CD14-positive monocyte (primary cell): ENCODE results near the gene SV2A. TPM values are rescaled to one million over a fixed set of nuclear protein-coding genes. Genes with fewer than 3 reads are reported as not detected.

ENCODE experiments used
- DNase-seq, 3 donors: peaks; one replicate each; pipeline ENCODE4 v3.0.0-alpha.2; 2011 to 2022
- H2AFZ ChIP-seq: 2 replicates; pipeline ENCODE4 v1.6.0; 2012; ENCODE audit warnings: mild to moderate bottlenecking, low read depth, low read length, inconsistent platforms; ENCODE audit not compliant: insufficient read depth, poor library complexity, severe bottlenecking
- H3K27ac ChIP-seq, 2 donors: 1 replicate in 1 of 2; 2 replicates in 1 of 2; pipeline ENCODE4 v1.5.1; 2012 to 2013; ENCODE audit warnings: low read length in 2 of 2, control low read depth in 1 of 2, inconsistent platforms in 1 of 2, low read depth in 1 of 2, mild to moderate bottlenecking in 1 of 2
- H3K27me3 ChIP-seq, 2 donors: one replicate each; pipeline versions ENCODE4 v1.6.0 to v1.6.1; 2011 to 2013; ENCODE audit warnings: low read length in 2 of 2; ENCODE audit not compliant: control insufficient read depth in 2 of 2, insufficient read depth in 2 of 2
- H3K36me3 ChIP-seq, 2 donors: replicated peaks in 1 of 2; 1 replicate in 1 of 2; 2 replicates in 1 of 2; pipeline versions ENCODE4 v1.5.1 to v1.6.1; 2012 to 2013; ENCODE audit warnings: low read length in 2 of 2, control low read depth in 1 of 2, inconsistent platforms in 1 of 2, mild to moderate bottlenecking in 1 of 2; ENCODE audit not compliant: insufficient read depth in 2 of 2, control insufficient read depth in 1 of 2
- H3K4me1 ChIP-seq, 2 donors: 1 replicate in 1 of 2; 2 replicates in 1 of 2; pipeline versions ENCODE4 v1.5.1 to v1.6.1; 2012 to 2013; ENCODE audit warnings: low read length in 2 of 2, control low read depth in 1 of 2, inconsistent platforms in 1 of 2, mild to moderate bottlenecking in 1 of 2, moderate library complexity in 1 of 2; ENCODE audit not compliant: insufficient read depth in 2 of 2, control insufficient read depth in 1 of 2
- H3K4me2 ChIP-seq: replicated peaks from 2 replicates; pipeline ENCODE3; 2012; ENCODE audit warnings: low read length, moderate library complexity, mild to moderate bottlenecking; ENCODE audit not compliant: poor library complexity, severe bottlenecking; ENCODE audit errors: extremely low read depth
- H3K4me3 ChIP-seq, 3 experiments: fragments of 200-600 bp in 1 of 3; sonication (generic) in 1 of 3; replicated peaks in 1 of 3; 1 replicate in 2 of 3; 2 replicates in 1 of 3; pipeline ENCODE4 v1.5.1; 2011 to 2013; ENCODE audit warnings: low read length in 3 of 3, mild to moderate bottlenecking in 3 of 3, control low read depth in 2 of 3, low read depth in 2 of 3, inconsistent platforms in 1 of 3, moderate library complexity in 1 of 3
- H3K79me2 ChIP-seq: 2 replicates; pipeline ENCODE4 v1.6.0; 2012; ENCODE audit warnings: mild to moderate bottlenecking, control low read depth, inconsistent platforms, low read length, moderate library complexity; ENCODE audit not compliant: insufficient read depth
- H3K9ac ChIP-seq: 2 replicates; pipeline ENCODE4 v1.6.0; 2017; ENCODE audit warnings: low read length, mild to moderate bottlenecking; ENCODE audit not compliant: insufficient read depth, poor library complexity, severe bottlenecking
- H3K9me3 ChIP-seq, 2 donors: replicated peaks in 1 of 2; 1 replicate in 1 of 2; 2 replicates in 1 of 2; pipeline versions ENCODE4 v1.5.1 to v1.6.1; 2012 to 2013; ENCODE audit warnings: low read length in 2 of 2, control low read depth in 1 of 2; ENCODE audit not compliant: control insufficient read depth in 1 of 2, insufficient read depth in 1 of 2
- H4K20me1 ChIP-seq: 2 replicates; pipeline ENCODE4 v1.6.0; 2012; ENCODE audit warnings: mild to moderate bottlenecking, low read length, control low read depth, moderate library complexity; ENCODE audit not compliant: insufficient read depth
- H3K27ac Mint-ChIP-seq, 7 donors: one replicate each; pipeline ENCODE4 v1.8.0; 2020; ENCODE audit warnings: mild to moderate bottlenecking in 7 of 7, mixed read lengths in 7 of 7, moderate library complexity in 6 of 7, inconsistent platforms in 2 of 7
- H3K27me3 Mint-ChIP-seq, 3 donors: one replicate each; pipeline ENCODE4 v1.8.0; 2021 to 2022; ENCODE audit warnings: low read depth in 3 of 3, mild to moderate bottlenecking in 3 of 3, mixed read lengths in 3 of 3, moderate library complexity in 3 of 3, inconsistent platforms in 1 of 3
- H3K36me3 Mint-ChIP-seq, 2 donors: one replicate each; pipeline ENCODE4 v1.8.0; 2020; ENCODE audit warnings: mixed read lengths in 2 of 2, inconsistent platforms in 1 of 2, mild to moderate bottlenecking in 1 of 2
- H3K4me1 Mint-ChIP-seq: one replicate; pipeline ENCODE4 v1.8.0; 2020; ENCODE audit warnings: mild to moderate bottlenecking, mixed read lengths
- H3K4me3 Mint-ChIP-seq, 2 donors: one replicate each; pipeline ENCODE4 v1.8.0; 2020; ENCODE audit warnings: mild to moderate bottlenecking in 2 of 2, mixed read lengths in 2 of 2, moderate library complexity in 1 of 2
- H3K9me3 Mint-ChIP-seq, 7 donors: one replicate each; pipeline ENCODE4 v1.8.0; 2020 to 2022; ENCODE audit warnings: mixed read lengths in 7 of 7, mild to moderate bottlenecking in 6 of 7, moderate library complexity in 6 of 7, inconsistent platforms in 2 of 7
- WGBS: methylation state at CpG from one replicate; pipeline ENCODE4 v1.1.5; 2013; ENCODE audit warnings: missing lambda C conversion rate; ENCODE audit not compliant: insufficient coverage; 5-methylcytosine and 5-hydroxymethylcytosine counted together
- intact Hi-C, 2 donors: fragments of 100-400 bp; cut with micrococcal nuclease; formaldehyde crosslinking; loops; one replicate each; pipeline versions ENCODE4 v1.15.0 to v1.15.1; 2023
- polyA minus RNA-seq: library from RNA; depleted of rRNA, polyadenylated mRNA; stranded (reverse); fragments of >200 nt; gene quantifications from 2 replicates; pipeline ENCODE4 v1.2.3, GENCODE V29; 2012
- polyA plus RNA-seq, 3 donors: library from polyadenylated mRNA; depleted of rRNA in 1 of 3; unstranded in 2 of 3; stranded (reverse) in 1 of 3; fragments of 300-500 nt in 2 of 3; fragments of >200 nt in 1 of 3; fragmentation: Illumina TruSeq in 2 of 3; gene quantifications; 1 replicate in 2 of 3; 2 replicates in 1 of 3; pipeline ENCODE4 v1.2.3, GENCODE V29; 2012 to 2021
- total RNA-seq, 12 experiments: library from RNA in 1 of 12; stranded (reverse) in 1 of 12; fragments of 120-200 nt in 1 of 12; gene quantifications; one replicate each; pipeline ENCODE4 v1.2.4 and lab custom pipeline; 2013 to 2026; ENCODE audit warnings: mixed read lengths in 6 of 12, inconsistent platforms in 1 of 12
- TF ChIP-seq, protein P1 (sequence below): fragments of 200-600 bp; IDR thresholded peaks from one replicate; pipeline ENCODE4 v1.8.0; 2022; ENCODE audit warnings: antibody characterized with exemption, mild to moderate bottlenecking

Gene SV2A, protein sequence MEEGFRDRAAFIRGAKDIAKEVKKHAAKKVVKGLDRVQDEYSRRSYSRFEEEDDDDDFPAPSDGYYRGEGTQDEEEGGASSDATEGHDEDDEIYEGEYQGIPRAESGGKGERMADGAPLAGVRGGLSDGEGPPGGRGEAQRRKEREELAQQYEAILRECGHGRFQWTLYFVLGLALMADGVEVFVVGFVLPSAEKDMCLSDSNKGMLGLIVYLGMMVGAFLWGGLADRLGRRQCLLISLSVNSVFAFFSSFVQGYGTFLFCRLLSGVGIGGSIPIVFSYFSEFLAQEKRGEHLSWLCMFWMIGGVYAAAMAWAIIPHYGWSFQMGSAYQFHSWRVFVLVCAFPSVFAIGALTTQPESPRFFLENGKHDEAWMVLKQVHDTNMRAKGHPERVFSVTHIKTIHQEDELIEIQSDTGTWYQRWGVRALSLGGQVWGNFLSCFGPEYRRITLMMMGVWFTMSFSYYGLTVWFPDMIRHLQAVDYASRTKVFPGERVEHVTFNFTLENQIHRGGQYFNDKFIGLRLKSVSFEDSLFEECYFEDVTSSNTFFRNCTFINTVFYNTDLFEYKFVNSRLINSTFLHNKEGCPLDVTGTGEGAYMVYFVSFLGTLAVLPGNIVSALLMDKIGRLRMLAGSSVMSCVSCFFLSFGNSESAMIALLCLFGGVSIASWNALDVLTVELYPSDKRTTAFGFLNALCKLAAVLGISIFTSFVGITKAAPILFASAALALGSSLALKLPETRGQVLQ
- 0.04 TPM for total RNA-seq (2013)
- polyA plus RNA-seq (under 1 TPM; 0.07 to 0.17 (median 0.14) TPM), polyA minus RNA-seq (0.14 TPM in 1 of 2 replicates, not detected in the other), total RNA-seq (lab: John Stamatoyannopoulos, UW) (0.35 to 13.8 (median 1.0) reads per million in 11 experiments)

DNA sequence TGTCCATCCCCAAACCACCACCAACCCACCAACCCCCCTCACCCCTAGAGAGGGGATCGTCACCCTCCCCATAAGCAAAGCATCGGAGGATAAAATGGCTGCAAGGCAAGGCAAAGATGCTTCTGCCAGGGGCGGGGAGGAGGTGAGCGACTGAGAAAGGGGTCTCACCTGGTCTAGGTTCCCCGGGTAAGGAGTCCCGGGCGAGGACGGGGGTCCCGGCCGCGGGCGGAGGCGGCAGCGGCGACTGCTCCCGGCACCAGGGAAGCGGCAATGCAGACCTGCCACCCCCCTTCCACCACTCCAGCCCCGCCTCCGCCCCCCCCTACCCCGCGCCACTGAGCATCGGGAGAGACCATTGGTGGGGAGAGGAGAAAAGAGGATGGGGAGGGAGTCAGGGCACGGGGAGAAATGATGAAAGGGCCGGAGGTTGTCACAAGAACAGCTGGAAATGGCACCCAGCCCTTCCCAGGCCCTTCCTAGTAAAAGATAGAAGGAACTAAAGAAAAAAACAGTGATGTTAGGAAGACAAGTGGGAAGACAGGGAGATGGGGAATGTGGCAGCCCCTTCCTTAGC is at the start of gene SV2A:
SV2A (minus strand) TSS at position 274 of the 574 bp plus-strand sequence. CDS start 4,004 bp downstream, outside the sequence.
- TF ChIP-seq, protein P1, sequence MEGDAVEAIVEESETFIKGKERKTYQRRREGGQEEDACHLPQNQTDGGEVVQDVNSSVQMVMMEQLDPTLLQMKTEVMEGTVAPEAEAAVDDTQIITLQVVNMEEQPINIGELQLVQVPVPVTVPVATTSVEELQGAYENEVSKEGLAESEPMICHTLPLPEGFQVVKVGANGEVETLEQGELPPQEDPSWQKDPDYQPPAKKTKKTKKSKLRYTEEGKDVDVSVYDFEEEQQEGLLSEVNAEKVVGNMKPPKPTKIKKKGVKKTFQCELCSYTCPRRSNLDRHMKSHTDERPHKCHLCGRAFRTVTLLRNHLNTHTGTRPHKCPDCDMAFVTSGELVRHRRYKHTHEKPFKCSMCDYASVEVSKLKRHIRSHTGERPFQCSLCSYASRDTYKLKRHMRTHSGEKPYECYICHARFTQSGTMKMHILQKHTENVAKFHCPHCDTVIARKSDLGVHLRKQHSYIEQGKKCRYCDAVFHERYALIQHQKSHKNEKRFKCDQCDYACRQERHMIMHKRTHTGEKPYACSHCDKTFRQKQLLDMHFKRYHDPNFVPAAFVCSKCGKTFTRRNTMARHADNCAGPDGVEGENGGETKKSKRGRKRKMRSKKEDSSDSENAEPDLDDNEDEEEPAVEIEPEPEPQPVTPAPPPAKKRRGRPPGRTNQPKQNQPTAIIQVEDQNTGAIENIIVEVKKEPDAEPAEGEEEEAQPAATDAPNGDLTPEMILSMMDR: no peak
- DNase-seq: peak in 1 of 3 donors; percentile 44
- Histone ChIP-seq H3K9me3 (no peaks in the 10 kb centered on the region), H3K27me3 (peaks cover 7 to 19% of the 10 kb centered on the region in 2 donors), H2AFZ (peak within 1 kb of the TSS; percentile 70), H3K4me2 (peak within 1 kb of the TSS; percentile 61), H3K4me1 (peaks cover 26 to 35% of the 10 kb centered on the region in 2 donors), H3K9ac (no peak within 1 kb of the TSS), H3K4me3 (peak within 1 kb of the TSS in 1 of 3 experiments; percentile 61), H3K79me2 (no peaks in the 10 kb centered on the region), H4K20me1 (no peaks in the 10 kb centered on the region), H3K36me3 (peaks cover 4 to 12% of the 10 kb centered on the region in 2 donors), H3K27ac (no peak within 1 kb of the TSS)
- intact Hi-C loops: no loop called here
- peaks cover 23 to 27% (median 26%) of the 10 kb centered on the region in 3 donors for H3K27me3 Mint-ChIP-seq
- H3K36me3 Mint-ChIP-seq: peaks cover 11 to 15% of the 10 kb centered on the region in 2 donors
- H3K27ac Mint-ChIP-seq: peak within 1 kb of the TSS in 1 of 7 donors; percentile 30
- H3K4me1 Mint-ChIP-seq: peaks cover 36% of the 10 kb centered on the region
- H3K4me3 Mint-ChIP-seq: peak within 1 kb of the TSS; percentile 49 to 87
- no peaks in the 10 kb centered on the region for H3K9me3 Mint-ChIP-seq
- WGBS: 0% methylated on average over 4 of the region's 24 CpGs

DNA sequence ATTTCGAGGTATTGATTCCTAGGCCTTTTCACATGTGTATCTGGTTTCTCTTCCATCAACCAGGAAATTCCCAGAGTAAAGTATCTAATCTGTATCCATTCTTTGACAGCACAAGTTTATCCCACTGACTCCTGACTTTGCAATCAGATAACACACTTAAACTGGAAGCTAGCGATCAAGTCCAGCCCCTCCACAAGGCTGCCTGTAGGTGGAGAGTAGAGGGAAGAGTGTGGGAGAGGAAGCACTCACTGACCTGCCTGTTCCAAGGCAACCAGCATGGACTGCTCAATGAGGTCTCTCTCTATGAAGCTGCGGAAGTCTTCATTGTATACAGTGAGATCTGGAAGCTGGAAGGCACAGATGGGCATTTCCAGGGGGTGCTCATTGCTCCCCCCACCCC is 49.4 kb upstream of the SV2A start:
- no peak overlapping the region for H3K9ac ChIP-seq
- Mint-ChIP-seq H3K27ac (no peak overlapping the region), H3K9me3 (peaks cover 0 to 5% (median 0%) of the 10 kb centered on the region in 7 donors), H3K36me3 (peaks cover 0 to 2% of the 10 kb centered on the region in 2 donors), H3K4me1 (peaks cover 8% of the 10 kb centered on the region), H3K27me3 (peaks cover 41 to 67% (median 61%) of the 10 kb centered on the region in 3 donors), H3K4me3 (peak overlapping the region in 1 of 2 donors; percentile 61)
- no peak overlapping the region for H3K4me3 ChIP-seq
- no peaks in the 10 kb centered on the region for H3K9me3 ChIP-seq
- no peak for DNase-seq
- H3K4me2 ChIP-seq: no peak overlapping the region
- H3K36me3 ChIP-seq: no peaks in the 10 kb centered on the region
- H2AFZ ChIP-seq: no peak overlapping the region
- no peak overlapping the region for H3K27ac ChIP-seq
- H3K79me2 ChIP-seq: no peaks in the 10 kb centered on the region
- peaks cover 48 to 82% of the 10 kb centered on the region in 2 donors for H3K27me3 ChIP-seq
- WGBS: no CpG with 5 or more reads among the region's 3 CpGs
- TF ChIP-seq, protein P1: no peak
- intact Hi-C loops: loop anchor here (5.0 to 10.0 kb wide), 2 partner anchors 80 to 198 kb away; no protein-coding TSS in a partner anchor
- H4K20me1 ChIP-seq: no peaks in the 10 kb centered on the region
- H3K4me1 ChIP-seq: peaks cover 5 to 6% of the 10 kb centered on the region in 2 donors
